HG02571 (cell line): Measurements from ENCODE around the gene PRODH.
"Not testable (repeated sequence)": the region's sequence is repeated elsewhere in the genome, so short reads cannot be mapped to it uniquely, and the experiment has no call there.

ENCODE experiments used
- ATAC-seq: cut with Tn5 transposase; IDR thresholded peaks from one replicate; pipeline ENCODE4 v1.9.1; 2021; ENCODE audit warnings: mild to moderate bottlenecking, moderate library complexity; ENCODE audit not compliant: unreplicated experiment

The PRODH gene

DNA sequence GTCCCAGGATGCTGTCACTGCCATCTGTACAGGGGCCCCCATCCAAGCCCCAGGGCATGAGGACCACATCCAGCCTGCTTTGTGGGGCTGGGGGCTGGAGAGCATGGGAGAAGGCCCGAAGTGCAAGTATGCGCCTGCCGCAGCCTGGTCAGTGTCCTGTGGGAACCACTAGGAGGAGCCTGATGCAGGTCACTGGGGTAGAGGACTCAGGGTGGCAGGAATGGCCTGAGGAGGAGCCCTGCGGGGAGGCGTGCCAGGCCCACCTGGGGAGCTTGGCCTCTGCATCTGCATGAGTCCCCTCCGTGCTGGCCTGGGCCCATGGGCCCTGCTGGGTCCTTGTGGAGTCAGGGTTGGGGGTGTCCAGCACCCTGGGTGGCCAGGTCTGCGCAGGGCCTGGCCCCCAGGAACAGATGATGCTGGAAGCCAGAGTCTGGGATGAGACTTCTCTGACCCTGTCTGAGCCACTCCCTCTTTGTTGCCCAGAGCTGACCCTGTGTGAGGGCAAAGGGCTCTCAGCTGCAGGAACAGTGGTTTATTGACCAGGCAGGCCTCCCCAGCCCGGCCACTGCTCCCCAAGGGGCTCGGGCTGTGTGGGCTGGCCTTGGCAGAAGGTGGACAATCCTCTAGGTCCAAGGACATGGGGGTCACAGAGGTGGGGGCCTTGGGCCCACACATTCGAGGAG, 23.7 kb downstream of the PRODH start:
- not testable (repeated sequence) for ATAC-seq

DNA sequence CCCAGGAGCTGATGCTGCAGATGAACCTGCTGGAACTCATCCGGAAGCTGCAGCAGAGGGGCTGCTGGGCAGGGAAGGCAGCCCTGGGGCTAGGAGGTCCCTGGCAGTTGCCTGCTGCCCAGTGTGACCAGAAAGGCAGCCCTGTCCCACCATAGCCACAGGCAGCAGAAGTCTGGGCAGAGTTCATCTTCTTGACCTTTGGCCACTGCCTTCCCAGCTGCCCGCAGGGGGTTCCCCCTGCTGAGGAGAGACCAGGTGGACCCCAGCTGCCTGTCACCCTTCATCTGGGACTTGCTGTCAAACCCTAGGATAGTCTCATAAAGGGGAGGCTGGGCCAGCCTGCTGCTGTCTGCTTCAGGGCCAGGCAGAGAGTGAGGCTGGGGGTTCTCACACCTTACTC, 24.6 kb downstream of the PRODH start:
- not testable (repeated sequence) for ATAC-seq

DNA sequence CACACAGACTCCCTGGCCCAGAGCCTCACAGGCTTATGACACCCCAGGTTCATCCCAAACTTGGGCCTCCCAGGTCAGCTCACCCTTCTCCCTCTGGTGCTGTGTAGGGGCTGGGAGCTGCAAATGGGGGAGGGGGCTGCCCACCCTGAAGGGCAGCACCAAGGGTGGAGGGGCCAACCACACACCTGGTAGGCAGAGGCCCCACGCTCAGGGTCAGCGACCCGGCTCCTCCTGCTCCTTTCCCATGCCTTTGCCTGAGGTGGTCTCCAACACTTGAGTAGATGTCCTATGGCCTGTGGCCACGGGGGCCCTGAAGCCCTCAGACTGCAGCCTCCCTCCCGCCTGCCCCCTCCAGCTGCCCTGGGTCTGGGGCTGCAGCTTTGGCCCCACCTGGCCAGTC, 26.5 kb downstream of the PRODH start:
- ATAC-seq, result no peak

DNA sequence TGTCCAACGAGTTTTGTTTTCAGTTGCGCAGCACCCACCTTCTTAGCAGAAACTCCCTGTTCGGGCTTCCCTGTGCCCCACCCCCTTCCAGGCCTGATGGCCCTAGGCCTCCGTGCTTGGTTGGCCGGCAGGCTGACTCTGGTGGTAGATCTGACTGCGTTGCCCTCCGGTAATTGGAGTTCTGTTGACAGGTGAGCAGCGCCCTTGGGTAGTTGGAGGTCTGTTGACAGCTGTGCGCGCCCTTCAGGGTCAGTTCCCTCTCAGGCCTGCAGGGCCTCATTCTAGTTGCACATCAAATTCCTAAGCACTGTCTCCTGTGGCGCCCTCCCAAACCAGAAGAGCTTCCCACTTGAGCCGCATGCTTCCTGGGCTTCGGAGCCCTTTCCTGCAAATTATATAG, 29.2 kb downstream of the PRODH start:
- no peak for ATAC-seq

DNA sequence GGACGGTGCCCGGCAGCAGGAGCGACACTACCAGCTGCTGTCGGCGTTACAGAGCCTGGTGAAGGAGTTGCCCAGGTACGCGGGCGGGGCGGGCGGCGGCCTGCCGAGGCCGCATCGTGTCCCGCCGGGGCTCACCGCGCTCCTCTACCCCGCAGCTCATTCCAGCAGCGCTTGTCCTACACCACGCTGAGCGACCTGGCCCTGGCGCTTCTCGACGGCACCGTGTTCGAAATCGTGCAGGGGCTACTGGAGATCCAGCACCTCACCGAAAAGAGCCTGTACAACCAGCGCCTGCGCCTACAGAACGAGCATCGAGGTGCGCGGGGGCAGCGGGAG, 29.7 kb downstream of the PRODH start:
- peak; percentile 11 for ATAC-seq

DNA sequence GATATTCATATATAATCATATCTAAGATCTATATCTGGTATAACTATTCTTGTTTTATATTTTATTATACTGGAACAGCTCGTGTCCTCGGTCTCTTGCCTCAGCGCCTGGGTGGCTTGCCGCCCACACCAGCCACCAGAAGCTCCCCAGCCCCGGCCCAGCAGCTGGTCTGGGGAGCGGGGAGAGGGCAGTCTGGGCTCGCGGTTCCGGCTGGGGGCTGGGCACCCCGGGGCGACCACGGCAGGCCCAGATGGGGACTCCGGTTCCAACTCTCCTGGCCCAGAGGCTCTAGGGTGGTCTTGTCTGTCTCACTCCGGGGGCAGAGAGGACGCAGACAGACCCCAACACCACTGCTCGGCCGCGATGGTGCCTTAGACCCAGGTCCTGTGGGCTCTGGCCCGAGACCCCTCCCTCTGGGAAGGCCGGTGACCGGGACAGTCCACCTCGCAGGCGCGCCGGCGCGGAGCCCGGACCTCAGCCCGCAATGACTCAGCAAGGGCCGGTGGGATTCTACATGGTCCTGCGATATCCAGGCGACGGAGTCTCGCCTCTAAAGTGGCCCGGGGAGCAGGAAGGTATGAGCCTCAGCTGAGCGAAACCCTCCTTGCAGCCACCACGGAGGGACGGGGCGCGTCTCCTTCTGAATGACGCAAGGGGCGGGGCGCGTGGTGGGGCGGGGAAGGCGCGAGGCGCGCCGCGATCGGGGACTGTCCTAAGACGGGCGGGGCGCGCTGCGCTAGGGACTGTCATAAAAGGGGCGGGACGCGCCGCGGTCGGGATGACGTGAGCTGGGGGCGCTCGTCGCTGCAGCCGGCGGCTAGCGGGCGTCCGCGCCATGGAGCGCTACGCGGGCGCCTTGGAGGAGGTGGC, 30.3 kb downstream of the PRODH start, which contains the start of gene DGCR6:
Gene DGCR6 (plus strand): TSS at position 781 of the 870 bp plus-strand sequence. CDS start 55 bp downstream, at position 836.
- peak; percentile 66 for ATAC-seq

DNA sequence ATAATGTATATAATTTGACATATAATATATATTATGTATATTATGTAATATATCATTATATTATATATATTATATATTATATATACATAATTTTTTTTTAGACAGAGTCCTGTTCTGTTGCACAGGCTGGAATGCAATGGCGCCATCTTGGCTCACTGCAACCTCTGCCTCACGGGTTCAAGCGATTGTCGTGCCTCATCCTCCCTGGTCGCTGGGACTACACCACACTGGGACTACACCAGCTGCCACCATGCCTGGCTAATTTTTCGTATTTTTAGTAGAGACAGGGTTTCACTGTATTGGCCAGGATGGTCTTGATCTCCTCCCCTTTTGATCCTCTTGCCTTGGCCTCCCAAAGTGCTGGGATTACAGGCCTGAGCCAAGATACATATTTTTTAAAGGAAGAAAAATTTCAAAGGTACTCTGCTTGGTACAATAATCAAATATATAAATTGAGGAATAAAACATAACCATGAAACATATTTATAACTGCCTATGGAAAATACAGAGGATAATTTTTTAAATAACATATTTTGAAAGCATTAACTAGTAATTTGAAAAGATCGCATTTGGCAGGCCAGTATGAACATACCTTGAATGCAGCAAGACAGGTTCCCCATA, 39.9 kb downstream of the PRODH start:
- not testable (repeated sequence) for ATAC-seq

DNA sequence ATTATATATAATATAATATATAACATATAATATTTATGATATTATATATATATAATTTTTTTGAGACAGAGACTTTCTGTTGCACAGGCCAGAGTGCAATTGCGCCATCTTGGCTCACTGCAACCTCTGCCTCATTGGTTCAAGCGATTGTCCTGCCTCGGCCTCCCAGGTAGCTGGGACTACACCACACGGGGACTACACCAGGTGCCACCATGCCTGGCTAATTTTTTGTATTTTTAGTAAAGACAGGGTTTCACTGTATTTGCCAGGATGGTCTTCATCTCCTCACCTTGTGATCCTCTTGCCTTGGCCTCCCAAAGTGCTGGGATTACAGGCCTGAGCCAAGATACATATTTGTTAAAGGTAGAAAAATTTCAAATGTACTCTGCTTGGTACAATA, 42.3 kb downstream of the PRODH start:
- ATAC-seq, result not testable (repeated sequence)

DNA sequence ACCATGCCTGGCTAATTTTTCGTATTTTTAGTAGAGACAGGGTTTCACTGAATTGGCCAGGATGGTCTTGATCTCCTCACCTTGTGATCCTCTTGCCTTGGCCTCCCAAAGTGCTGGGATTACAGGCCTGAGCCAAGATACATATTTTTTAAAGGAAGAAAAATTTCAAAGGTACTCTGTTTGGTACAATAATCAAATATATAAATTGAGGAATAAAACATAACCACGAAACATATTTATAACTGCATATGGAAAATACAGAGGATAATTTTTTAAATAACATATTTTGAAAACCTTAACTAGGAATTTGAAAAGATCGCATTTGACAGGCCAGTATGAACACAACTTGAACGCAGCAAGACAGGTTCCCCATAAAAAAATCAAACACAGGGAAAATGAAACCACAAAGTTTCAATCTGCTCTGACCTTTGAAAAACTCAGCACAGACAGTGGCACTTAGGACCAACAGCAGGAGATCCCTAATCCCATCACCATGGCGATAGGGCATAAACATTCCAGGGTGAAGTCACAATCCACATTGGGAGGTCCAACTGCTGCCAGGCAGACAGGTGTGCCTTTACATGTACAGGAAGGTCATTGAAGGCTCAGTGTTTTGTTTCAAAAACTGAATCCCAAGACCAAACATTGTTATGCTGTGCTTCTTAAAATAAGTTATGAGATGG, 45.4 kb downstream of the PRODH start:
- ATAC-seq, result not testable (repeated sequence)

DNA sequence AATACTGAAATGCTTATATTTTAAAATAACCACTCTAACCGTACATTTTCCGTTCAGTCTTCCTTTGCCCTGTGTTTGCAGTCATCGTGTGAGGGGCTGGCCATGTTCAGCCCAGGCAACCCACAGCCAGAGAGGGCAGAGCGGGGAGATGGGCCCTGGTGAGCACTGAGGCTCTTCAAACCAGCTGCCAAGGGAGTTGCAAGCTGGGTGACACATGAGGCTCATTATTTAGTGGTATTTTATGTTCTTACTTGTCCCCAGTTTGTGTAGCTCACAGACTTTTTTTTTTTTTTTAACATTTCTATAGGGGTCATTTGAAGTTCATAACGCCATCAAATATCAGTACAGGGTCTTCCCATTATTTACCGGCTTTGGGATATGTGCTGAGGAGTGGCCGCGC, 48.0 kb downstream of the PRODH start:
- ATAC-seq, result no peak

DNA sequence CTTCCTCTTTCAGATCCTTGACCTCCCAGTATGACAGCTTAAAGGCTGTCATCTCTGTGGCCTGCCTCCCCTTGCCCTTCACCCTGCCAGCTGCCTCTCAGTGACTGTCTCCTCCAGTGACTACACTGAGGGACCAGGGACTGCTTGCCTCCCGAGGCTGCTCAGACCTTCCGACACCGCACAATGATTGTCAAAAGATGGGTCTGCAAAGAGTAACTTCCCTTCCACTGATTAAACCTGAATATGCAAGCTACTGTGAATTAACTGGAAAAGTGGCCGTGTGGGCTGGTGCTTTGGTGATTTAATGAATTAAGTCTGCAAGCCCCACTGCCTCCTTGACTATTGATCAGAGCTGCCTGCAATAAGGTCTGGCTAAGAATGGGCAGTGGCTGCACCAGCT, 51.6 kb downstream of the PRODH start:
- ATAC-seq, result not testable (repeated sequence)

DNA sequence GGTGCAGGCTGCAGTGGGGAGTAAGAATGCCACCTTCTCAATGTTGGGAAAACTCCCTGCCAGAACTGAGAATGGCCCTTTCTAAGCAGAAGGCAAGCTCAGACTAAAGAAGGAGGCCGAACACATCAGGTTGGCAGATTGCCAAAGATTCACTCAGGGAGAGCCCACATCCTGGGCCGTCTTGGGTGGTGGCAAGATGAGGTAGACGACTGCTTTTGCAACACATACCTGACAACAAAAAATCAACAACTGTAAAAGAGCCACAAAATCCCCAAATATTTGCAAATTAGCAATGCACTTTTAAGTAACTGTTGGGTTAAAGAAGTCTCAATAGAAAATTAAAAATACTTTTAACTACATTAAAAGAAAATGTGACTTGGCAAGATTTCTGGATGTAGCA, 54.8 kb downstream of the PRODH start:
- not testable (repeated sequence) for ATAC-seq
